ENCODE data around the gene URB1. TPM values are rescaled to one million over a fixed set of nuclear protein-coding genes. Genes with fewer than 3 reads are reported as not detected.
A peak's percentile ranks its signal among the peaks of the same experiment; 100 is the strongest.
"Not testable (repeated sequence)": the region's sequence is repeated elsewhere in the genome, so short reads cannot be mapped to it uniquely, and the experiment has no call there.

The URB1 gene
- total RNA-seq (2014; rRNA removed; shearing (Covaris generic)) (19.4 and 20.8 TPM in 2 replicates), total RNA-seq (2022) (23.4 and 25.4 TPM in 2 replicates), Bru-seq, nascent RNA (percentile 81 among the genes with signal in this experiment), BruChase-seq, experiment 1, labeled RNA remaining after a 6-hour chase (percentile 78 among the genes with signal in this experiment), BruChase-seq, experiment 2, labeled RNA remaining after a 2-hour chase (percentile 76 among the genes with signal in this experiment)
- long read RNA-seq, full-length matches to known transcripts: 8 of 33 reads
- long read RNA-seq, partial matches to known transcripts: 20 of 33 reads
- long read RNA-seq, other reads (novel, unspliced or antisense): 5 of 33 reads

DNA sequence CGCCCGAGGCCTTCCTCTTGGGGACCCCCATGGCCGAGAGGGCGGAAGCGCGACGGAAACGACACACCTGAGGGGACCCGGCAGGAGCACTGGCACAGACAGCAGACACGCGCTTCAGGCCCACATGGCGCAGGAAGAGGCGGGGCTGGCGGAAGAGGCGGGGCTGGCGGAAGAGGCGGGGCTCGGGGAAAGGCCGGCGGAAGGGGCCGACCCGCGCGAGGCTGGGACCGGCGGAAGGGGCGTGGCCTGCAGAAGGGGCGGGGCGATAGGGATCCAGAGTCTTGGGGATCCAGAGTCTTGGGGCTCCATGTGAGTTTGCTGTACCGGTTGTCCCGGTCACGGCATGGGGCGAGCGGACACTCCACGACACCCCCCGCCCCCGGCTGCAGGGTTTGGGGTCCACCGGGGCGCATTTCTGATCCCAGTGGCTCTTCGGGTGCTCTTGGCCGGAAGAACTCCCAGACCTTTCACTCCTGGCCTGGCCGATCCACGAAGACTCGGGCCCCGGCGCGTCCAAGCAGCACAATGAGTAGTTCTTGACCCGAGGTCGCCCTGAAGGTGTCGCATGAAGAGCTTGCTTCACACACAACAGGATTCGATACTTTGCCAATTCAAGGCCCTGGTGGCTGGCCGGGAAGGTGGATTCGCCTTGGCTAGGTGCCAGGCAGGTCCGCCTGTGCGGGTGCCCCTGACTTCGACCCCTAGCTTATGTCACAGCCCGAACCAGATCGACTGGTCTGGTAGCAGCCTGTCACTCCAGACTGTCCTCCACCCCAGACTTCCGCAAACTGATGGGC, at the start of gene URB1:
Gene URB1 (minus strand): TSS at position 133 of the 797 bp plus-strand sequence. CDS start 102 bp downstream, at position 31.
- intact Hi-C loops (cut with micrococcal nuclease; ENCODE audit: unreplicated experiment): loop anchor here (2.0 to 5.0 kb wide), 3 partner anchors 114 to 379 kb away; partner anchors contain the start of genes MIS18A and PAXBP1

DNA sequence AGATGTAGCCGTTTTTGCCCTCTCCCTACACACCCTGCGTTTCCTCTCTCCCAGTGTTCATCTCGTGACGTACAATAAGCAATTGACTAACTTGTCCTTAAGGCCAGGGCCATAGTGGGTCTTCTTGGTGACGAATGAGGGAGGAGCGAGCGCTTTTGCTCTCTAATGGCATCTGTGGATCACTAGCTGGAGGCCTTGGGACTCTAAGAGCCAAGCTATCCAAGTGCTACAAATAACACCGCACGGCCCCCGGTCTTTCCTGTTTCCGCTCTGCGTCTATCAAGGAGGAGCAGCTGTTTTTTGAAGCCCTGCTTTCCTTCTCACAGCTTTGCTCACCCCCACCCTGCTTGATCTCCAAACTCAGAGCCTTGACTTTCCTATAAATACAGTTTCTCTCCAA, 44.9 kb upstream of the URB1 start:
- intact Hi-C loops (cut with micrococcal nuclease; ENCODE audit: unreplicated experiment): no loop called here
- no TSS peak for BruUV-seq (replicated peaks)
- no peaks in the 10 kb centered on the region for H3K79me2 ChIP-seq (ENCODE audit: insufficient read depth, low read depth, low read length)

More for the DNA sequence above, at the start of gene URB1:
- POLR2A ChIA-PET: interaction anchor here (0.6 to 2.1 kb wide), 5 partner anchors 29 to 335 kb away, joined by 3 to 7 read pairs (median 3); partner anchors contain the start of genes CFAP298 and SYNJ1
- Histone ChIP-seq H3K9me2 (ENCODE audit: insufficient read depth, low read length) (no peaks in the 10 kb centered on the region), H3K36me3 (ENCODE audit: insufficient read depth, low read length) (peaks cover 15% of the 10 kb centered on the region; the same call in 1 of the 2 replicates), H4K20me1 (ENCODE audit: insufficient read depth, low read length) (peaks cover 7% of the 10 kb centered on the region; the same call in 1 of the 2 replicates), H3K27ac (ENCODE audit: low read depth, low read length, poor library complexity, severe bottlenecking) (peak within 1 kb of the TSS; percentile 35), H2AFZ (ENCODE audit: low read length) (peak within 1 kb of the TSS; percentile 95), H3K9me3 (ENCODE audit: low read length) (no peaks in the 10 kb centered on the region), H3K4me2 (ENCODE audit: low read length) (peak within 1 kb of the TSS; percentile 84), H3K79me2 (ENCODE audit: insufficient read depth, low read depth, low read length) (peaks cover 39% of the 10 kb centered on the region), H3K4me3 (ENCODE audit: low read depth, low read length, poor library complexity, severe bottlenecking) (peak within 1 kb of the TSS; percentile 86), H3K4me1 (ENCODE audit: insufficient read depth, low read length, poor library complexity, severe bottlenecking) (peaks cover 34% of the 10 kb centered on the region)
- peak; percentile 91 for DNase-seq (ENCODE audit: low spot score)
- CTCF ChIA-PET (ENCODE audit: unreplicated experiment): interaction anchor here (0.7 kb wide), 1 partner anchor 57 kb away, joined by 3 read pairs; no protein-coding TSS in a partner anchor
- TSS peak; percentile 98 for BruUV-seq (replicated peaks)
- TF ChIP-seq, protein P1, sequence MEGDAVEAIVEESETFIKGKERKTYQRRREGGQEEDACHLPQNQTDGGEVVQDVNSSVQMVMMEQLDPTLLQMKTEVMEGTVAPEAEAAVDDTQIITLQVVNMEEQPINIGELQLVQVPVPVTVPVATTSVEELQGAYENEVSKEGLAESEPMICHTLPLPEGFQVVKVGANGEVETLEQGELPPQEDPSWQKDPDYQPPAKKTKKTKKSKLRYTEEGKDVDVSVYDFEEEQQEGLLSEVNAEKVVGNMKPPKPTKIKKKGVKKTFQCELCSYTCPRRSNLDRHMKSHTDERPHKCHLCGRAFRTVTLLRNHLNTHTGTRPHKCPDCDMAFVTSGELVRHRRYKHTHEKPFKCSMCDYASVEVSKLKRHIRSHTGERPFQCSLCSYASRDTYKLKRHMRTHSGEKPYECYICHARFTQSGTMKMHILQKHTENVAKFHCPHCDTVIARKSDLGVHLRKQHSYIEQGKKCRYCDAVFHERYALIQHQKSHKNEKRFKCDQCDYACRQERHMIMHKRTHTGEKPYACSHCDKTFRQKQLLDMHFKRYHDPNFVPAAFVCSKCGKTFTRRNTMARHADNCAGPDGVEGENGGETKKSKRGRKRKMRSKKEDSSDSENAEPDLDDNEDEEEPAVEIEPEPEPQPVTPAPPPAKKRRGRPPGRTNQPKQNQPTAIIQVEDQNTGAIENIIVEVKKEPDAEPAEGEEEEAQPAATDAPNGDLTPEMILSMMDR (conservative IDR thresholded peaks at IDR 0.05; ENCODE audit: low read length): no peak
- TF ChIP-seq EZH2phosphoT487 (IDR thresholded peaks at IDR 0.05; ENCODE audit: borderline replicate concordance, low read depth, low read length): no peak

GRCh38 chr21:32432982-32433660, 40.3 kb upstream of the URB1 start:
- not testable (repeated sequence) for H3K27ac ChIP-seq (ENCODE audit: low read depth, low read length, poor library complexity, severe bottlenecking)

More for the DNA sequence above, 44.9 kb upstream of the URB1 start:
- CTCF ChIA-PET (ENCODE audit: unreplicated experiment): no interaction called here
- no peak for TF ChIP-seq EZH2phosphoT487 (IDR thresholded peaks at IDR 0.05; ENCODE audit: borderline replicate concordance, low read depth, low read length)
- TF ChIP-seq, protein P1 (conservative IDR thresholded peaks at IDR 0.05; ENCODE audit: low read length): no peak
- H3K9me3 ChIP-seq (ENCODE audit: low read length): no peaks in the 10 kb centered on the region
- POLR2A ChIA-PET: no interaction called here
- H3K36me3 ChIP-seq (ENCODE audit: insufficient read depth, low read length): no peaks in the 10 kb centered on the region
- H3K4me2 ChIP-seq (ENCODE audit: low read length): no peak overlapping the region
- no peaks in the 10 kb centered on the region for H3K4me1 ChIP-seq (ENCODE audit: insufficient read depth, low read length, poor library complexity, severe bottlenecking)
- no peaks in the 10 kb centered on the region for H4K20me1 ChIP-seq (ENCODE audit: insufficient read depth, low read length)
- H3K27ac ChIP-seq (ENCODE audit: low read depth, low read length, poor library complexity, severe bottlenecking): no peak overlapping the region
- no peaks in the 10 kb centered on the region for H3K9me2 ChIP-seq (ENCODE audit: insufficient read depth, low read length)
- no peak overlapping the region for H2AFZ ChIP-seq (ENCODE audit: low read length)
- no peak overlapping the region for H3K4me3 ChIP-seq (ENCODE audit: low read depth, low read length, poor library complexity, severe bottlenecking)
- DNase-seq (ENCODE audit: low spot score): no peak

More at GRCh38 chr21:32432982-32433660, 40.3 kb upstream of the URB1 start:
- BruUV-seq (replicated peaks); H3K9me3 ChIP-seq (ENCODE audit: low read length); H3K36me3 ChIP-seq (ENCODE audit: insufficient read depth, low read length); DNase-seq (ENCODE audit: low spot score); H2AFZ ChIP-seq (ENCODE audit: low read length); H3K79me2 ChIP-seq (ENCODE audit: insufficient read depth, low read depth, low read length); CTCF ChIA-PET (ENCODE audit: unreplicated experiment); H3K4me2 ChIP-seq (ENCODE audit: low read length); H3K9me2 ChIP-seq (ENCODE audit: insufficient read depth, low read length); POLR2A ChIA-PET; H4K20me1 ChIP-seq (ENCODE audit: insufficient read depth, low read length); H3K4me3 ChIP-seq (ENCODE audit: low read depth, low read length, poor library complexity, severe bottlenecking); H3K4me1 ChIP-seq (ENCODE audit: insufficient read depth, low read length, poor library complexity, severe bottlenecking); intact Hi-C loops (cut with micrococcal nuclease; ENCODE audit: unreplicated experiment): not testable (repeated sequence)
